Stimulated activated CD4-positive, alpha-beta T cell treated with anti-CD3 and anti-CD28 coated beads, Interleukin-2, amount 100 ng/mL, for 24 hours (primary cell): ENCODE measurements around the gene CTNNA1.

ENCODE experiments used
- DNase-seq, 2 donors: peaks; one replicate each; pipeline ENCODE4 v3.0.0-alpha.2; 2020

The CTNNA1 gene

GRCh38 chr5:138936225-138936967 is 183.2 kb downstream of the CTNNA1 start:
- no peak for DNase-seq

DNA sequence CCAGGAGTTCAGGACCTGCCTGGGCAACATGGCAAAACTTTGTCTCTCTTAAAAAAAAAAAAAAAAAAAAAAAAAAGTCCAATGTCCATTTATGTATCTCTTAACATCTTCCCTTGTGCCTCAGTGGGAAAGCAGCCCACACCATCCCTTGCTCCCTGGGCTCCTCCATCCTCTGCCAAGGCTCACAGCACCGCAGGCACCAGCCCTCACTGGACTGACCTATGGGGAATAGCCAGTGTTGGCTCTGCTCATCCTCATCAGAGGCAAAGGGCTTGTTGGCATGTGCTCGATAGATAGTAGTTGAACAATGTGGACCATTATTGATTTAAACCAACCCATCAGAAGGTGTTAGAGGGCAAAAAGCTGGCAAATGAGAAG is 183.7 kb downstream of the CTNNA1 start:
- no peak for DNase-seq

- no peak for DNase-seq
Observed at GRCh38 chr5:138937392-138938387, 184.5 kb downstream of the CTNNA1 start.

DNA sequence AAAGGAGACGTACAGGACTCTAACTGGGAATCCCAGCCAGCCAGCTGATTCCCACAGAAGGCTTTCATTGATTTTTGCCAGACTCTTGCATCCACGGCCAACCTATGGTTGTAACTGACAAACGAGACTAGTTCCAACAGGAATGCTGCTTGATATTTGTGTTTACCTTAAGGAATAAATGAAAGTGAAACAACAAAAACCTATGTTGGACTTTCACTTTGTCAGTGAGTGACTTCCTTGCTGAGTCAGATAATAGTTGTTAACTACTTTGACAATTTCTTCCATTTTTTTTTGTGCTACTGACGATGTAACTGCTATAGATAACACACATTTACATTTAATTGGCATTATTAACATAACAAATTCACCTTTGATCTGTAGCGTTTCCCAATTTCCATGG is 185.3 kb downstream of the CTNNA1 start:
- DNase-seq: no peak

GRCh38 chr5:138942066-138942465 is 188.8 kb downstream of the CTNNA1 start:
- DNase-seq: no peak

DNA sequence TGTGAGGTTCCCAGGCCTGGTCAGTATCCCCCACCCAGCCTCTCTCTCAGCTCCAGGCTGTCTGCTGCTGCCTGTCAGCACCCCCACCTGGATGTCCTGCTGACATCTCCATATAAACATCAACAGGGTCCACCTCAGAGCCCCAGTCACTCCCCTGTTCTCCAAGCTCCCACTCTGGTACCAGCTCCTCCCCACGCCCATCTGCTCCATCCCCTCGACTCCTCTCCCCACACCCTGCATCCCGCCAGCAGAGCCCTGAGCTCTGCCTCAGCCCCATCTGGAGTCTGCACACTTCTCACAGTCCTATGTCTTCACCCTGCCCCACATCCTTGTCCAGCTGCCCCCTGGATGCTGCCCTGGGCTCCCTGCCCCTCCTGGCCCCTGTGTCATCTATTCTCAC is 189.6 kb downstream of the CTNNA1 start:
- DNase-seq: no peak

- DNase-seq: no peak
Observed at GRCh38 chr5:138943599-138944173, 190.5 kb downstream of the CTNNA1 start.

DNA sequence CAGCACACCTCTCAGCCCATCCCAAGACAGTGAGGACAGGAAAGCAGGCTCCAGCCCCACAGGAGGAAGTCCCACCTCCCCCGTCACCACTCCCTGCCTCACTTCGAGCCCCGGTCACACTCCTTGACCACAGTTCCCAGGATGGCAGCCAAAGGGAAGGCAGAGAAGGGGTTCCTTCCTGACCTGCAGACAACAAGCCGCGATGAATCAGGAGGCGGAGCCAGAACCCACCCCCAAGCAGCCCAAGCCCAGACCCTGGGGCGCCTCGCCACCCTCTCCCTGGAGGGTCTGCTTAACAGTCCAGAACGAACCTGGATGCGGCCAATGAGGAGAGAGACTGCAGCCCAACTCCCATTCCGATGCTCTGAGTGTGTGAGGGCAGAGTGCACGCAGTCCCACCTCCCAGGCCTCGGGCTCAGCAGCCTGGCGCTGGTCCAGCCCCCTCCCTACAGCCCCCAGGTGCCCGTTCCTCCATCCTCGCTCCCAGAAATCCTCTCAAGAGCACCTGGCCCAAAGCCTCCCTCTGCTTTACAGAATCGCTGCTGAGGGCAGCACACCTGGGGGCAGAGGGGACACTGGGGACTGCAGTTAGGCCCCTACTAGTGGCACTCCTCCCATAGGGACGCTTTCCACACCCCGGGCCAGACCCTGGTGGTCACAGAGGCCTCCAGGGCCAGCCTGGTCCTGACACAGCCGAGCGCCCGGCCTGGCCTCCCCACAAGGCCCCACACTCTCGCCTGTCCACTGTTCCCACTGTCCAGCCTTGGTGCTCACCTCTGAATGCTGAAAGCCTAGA is 191.5 kb downstream of the CTNNA1 start:
- no peak for DNase-seq

DNA sequence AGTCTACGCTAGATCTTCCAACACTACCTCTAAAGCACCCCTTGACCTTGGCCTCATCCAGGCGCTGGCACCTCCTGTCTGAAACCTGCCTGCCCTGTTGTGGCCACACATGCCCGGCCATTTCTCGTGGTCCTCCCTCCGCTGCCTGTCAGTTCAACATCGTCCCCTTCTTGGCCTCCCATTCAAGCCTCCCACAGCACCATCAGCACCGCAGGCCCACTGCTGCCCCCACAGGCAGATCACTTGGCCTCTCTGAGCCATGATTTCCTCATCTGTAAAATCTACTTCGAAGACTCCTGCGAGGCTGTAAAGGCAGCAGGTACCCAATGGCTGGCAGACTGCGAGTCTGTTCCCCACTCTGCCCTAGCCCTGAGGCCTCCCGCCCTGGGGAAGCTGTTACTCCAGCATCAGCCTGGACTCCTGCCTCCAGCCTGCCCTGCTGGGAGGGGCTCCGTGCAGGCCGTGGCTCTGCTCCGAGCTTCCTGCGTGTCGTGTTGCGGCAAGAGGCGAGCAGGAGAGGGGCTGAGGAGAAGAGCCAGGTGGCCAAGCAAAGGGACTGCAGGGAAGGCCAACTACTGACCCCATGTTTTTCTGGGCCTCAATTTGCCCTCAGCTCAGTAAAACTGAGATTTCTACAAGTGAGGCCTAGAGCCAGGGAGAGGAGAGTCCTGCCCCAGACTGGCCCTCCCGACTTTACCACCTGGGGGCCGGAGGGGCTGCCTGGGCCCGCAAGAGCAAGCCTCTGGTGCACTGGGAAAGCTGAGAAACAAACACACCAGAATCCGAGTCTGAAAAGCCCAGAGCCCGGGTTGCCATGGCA is 192.4 kb downstream of the CTNNA1 start:
- DNase-seq: no peak

DNA sequence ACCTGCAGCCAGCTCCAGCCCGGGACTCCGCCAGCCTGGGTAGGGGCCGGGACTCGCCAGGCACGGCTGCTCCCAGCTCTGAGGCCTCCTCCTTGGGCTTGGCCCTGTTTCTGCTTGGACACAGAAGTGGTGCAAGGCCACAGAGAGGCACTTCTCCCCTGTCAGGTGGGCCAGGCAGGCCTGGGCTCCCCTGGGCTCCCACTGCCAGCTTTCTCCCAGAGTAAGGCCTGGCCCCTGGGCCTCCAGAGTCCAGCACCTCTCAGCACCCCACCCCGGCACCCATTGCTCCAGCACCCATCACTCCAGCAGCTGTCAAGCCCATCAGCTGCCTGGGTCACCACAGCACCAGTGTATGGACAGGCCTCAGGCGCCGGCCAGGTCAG is 193.0 kb downstream of the CTNNA1 start:
- no peak for DNase-seq

DNA sequence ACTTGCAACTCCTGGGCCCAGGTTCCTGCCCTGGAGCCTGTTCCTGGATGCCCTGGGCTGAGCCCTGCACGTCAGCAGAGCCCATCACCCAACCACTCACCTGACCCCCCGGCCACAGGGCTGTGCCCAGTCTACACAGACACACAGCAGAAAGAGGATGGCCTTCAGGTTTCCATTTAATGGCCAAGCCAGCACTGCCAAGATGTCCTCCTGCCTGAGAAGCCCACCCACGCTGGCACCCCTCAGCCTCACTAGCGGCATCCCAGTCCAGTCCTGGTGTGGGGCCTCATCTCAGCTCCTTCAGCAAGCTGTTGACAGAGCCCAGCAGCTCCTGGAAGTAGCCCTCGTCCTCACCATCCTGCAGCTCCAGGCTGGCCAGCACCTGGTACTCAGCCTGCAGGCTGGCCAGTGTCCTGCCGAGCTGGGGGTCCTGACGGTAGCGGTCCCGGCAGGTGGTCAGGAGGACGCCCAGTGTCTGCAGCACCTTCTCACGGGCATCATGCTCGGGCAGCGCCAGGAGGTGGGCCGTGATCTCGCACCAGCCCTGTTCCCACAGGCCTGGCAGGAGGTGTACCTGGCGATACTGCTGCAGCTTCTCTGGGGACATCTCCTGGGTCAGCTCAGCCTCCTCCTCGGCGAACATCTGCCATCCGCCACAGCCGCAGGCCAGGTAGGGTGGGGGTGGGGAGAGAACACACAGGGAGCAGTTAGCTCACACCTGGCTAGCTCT is 193.8 kb downstream of the CTNNA1 start:
- DNase-seq: no peak

DNA sequence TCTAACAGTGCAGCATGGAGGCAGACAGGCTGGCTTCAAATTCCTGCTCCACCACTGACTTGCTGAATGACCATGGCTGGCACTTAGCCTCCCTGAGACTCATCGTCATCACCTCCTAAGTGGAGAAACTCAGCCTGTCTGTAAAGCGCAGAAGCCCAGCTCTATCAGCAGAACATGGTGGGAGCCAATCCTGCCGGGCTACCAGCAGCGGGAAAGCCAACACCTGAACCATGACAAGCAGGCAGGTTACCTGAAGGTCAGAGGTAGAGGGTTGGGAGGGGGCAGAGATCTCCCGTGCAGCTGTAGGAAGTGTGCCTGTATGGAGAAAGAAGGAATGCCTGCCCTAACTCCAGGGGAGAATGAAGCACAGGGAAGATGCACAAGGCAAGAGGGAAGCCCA is 194.6 kb downstream of the CTNNA1 start:
- DNase-seq: no peak

- DNase-seq: no peak
Observed at GRCh38 chr5:138948471-138949222, 195.4 kb downstream of the CTNNA1 start.

DNA sequence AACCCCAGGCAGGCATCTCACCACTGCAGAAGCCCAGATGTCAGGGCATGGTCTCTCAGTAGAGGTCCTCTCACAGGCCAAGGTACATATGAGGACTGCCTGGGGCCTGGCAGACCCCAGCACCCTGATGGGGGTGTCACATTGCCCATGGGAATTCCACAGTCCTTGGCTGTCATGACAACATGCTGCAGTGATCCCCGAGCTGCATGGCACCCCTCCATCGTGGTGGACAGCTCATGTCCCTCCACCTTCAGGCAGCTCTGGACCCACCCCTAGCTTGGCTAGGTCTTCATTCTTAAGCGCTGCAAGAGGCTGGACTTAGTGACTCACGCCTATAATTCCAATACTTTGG is 196.0 kb downstream of the CTNNA1 start:
- no peak for DNase-seq

- DNase-seq: no peak
Observed at GRCh38 chr5:138949988-138950387, 196.8 kb downstream of the CTNNA1 start.

DNA sequence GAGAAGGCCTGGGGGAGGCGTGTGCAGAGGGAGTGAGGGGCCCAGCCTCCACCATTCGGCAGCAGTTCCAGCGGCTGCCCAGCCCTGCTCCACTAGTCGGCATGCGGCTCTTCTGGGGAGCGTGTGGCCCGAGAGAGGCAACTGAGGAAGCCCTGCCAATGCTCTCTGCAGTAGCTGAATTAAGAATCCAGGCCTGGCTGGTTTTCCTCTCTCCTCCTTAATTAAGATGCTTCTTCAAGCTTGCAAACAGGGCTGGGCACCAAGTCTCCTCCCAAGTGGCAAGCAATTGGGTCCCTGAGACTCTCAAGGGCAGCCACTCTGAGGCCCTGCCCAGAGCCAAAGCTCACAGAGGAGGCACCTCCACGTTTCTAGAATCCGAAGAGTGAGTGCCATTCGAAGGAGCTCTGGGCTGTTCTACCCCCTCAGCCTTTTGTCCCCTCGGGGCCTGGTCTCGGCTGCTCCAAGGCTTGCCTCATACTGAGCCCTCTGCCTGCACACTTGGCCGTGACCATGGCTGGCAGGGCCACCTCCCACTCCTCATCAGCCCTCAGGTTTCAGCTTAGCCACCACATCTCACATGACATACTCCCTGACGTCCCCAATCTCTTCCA is 197.3 kb downstream of the CTNNA1 start:
- DNase-seq: no peak

DNA sequence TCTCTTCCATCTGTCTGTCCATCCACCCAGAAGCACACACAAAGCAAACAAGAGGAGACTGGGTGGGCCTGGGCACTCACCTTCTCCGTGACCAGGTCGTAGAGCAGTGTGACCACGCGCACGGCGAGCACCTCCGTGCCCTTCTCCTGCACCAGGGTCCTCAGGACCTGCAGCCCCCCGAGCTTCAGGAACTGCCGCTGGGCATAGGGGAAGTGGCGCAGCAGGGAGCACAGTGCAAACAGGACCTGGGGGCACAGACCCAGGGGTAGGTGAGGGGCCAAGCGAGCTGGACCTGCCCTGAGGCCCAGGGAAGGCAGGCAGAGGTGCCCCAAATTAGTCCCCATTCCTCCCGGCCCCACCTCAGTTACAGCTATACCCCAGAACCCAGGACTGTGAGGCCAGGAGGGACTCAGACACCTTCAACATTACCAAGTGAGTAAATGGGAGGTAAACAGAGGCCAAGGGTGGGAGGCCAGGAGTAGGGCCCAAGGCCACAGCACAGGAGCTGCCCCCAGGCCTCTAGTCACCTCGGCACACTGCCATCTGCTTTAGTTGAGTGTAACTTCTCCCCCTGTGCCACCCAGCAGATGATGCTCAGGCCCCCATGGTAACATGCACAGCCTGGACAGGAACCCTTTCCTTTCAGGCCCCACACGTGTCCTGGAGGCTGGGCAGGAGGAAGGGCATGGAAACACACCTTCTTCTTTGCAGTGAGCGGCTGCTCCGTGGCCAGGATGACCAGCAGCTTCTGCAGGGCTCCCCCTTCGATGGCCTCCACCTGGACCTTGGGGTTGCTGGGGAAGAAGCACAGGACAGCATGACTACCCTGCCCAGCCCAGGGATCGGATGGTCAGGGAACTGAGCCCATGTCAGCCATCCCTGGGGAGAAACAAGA is 198.1 kb downstream of the CTNNA1 start:
- no peak for DNase-seq

- no peak for DNase-seq
Observed at GRCh38 chr5:138951986-138952735, 198.9 kb downstream of the CTNNA1 start.
